Vagina (tissue), 2 donors: Measurements from ENCODE around the gene LNX2.

ENCODE experiments used
- CTCF ChIP-seq, 3 experiments: fragments of 450-650 bp in 2 of 3; fragments of 200-600 bp in 1 of 3; sonication (generic) in 1 of 3; IDR thresholded peaks; one replicate each; pipeline ENCODE4 v1.5.1; 2017 to 2019; ENCODE audit warnings: antibody characterized with exemption in 3 of 3, mild to moderate bottlenecking in 2 of 3, moderate library complexity in 2 of 3
- POLR2A ChIP-seq, 2 donors: fragments of 450-650 bp; IDR thresholded peaks; one replicate each; pipeline ENCODE4 v1.6.1; 2017; ENCODE audit warnings: antibody characterized with exemption in 2 of 2, mild to moderate bottlenecking in 2 of 2, moderate library complexity in 2 of 2

GRCh38 chr13:27592865-27593264, 27.5 kb downstream of the LNX2 start:
- TF ChIP-seq CTCF (IDR thresholded peaks at IDR 0.05) (no peak), POLR2A (IDR thresholded peaks at IDR 0.05) (no peak)
